Stimulated activated CD4-positive, alpha-beta T cell treated with anti-CD3 and anti-CD28 coated beads, Interleukin-15, amount 100 ng/mL, for 48 hours (primary cell): Measurements from ENCODE around the gene SCUBE3.

Experiments used
- DNase-seq, 2 donors: peaks; one replicate each; pipeline ENCODE4 v3.0.0-alpha.2; 2020; ENCODE audit warnings: low read depth in 2 of 2

The SCUBE3 gene

DNA sequence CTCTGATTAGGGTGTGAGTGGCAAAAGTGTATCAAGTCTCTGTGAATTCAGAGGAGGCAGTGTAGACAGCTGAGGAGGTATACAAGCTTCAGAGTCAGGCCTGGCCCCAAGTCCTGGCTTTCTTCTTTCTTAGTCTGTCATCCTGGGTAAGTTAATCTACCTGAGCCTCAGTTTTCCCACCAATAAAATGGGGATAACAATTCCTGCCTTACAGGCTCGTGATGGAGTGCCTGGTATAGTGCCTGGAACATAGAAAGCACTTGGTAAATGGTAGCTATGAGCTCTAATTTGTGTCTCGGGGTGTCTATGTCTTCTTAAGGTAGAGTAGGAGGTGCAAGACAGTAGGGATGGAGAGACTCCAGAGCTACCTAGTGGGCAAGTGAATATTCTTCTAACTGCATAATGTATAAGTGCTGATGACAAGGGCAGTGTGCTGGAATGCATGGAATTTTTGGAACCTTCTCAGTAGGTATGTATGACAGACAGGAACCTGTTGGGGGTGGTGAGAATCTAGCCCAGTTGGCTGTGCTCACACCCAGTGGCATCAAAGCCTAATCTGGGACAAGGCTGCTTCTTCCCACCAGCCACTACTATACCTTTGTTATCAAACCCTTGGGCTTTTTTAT is 4.0 kb upstream of the SCUBE3 start:
- no peak for DNase-seq

DNA sequence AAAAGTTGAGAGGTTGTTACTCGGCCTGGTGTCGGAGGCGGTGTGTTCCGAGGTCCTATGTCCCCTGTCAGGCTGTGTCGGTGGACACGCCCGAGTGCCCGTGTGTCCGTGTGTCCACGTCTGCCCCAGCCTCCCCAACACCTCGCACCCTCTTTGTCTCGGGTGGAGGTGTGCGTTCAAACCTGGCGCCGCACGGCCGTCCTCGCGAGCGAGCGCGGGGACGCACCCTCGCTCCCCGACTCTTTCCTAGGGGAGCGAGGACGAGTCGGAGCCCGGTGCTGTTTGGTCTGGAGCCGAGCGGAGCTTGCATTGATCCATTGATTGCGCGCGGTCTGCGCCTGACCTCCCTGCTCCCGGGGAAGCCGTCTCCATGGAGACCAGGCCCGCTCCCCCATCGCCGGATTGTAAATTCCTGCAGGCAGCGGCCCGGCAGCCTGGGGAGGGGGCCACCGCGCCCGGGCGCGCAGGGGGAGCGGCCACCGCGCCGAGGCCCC is 411 bp upstream of the SCUBE3 start:
- no peak for DNase-seq

DNA sequence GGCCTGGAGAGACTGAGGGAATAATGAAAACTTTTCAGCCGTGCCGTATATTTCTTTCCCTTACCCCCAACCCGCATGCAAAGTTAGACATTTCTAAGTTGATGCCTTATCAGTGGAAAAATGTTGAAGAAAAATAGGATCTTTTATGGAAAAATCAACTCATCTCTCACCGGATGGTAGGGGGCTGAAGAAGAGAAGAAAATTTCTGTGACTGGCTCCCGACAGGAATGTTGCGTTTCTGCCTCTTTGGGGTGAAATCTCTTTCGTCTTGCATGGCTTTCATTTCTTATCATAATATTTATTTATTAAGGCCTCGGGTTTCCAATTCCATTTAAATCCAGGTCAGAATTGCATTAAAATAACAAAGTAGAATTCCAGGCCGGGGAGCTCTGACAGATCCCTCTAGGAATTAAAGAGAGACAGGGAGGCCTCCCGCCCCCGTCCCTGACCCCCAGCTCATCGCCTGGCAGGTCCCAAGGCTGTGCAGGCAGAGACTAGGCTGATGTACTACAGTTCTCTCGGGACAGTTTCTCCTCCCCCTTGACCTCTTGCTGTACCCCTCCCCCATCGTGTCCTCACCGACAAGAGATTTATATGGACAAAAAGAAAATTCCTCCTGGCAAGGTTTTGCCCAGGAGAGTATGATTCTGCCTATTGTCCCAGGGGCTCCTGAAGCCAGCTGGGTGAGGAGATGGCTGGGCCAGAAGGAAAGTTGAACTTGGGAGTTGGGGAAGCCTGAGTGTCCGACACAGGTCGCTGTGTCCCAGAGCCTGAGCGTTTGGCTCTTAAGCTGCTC is 1.3 kb downstream of the SCUBE3 start:
- no peak for DNase-seq

DNA sequence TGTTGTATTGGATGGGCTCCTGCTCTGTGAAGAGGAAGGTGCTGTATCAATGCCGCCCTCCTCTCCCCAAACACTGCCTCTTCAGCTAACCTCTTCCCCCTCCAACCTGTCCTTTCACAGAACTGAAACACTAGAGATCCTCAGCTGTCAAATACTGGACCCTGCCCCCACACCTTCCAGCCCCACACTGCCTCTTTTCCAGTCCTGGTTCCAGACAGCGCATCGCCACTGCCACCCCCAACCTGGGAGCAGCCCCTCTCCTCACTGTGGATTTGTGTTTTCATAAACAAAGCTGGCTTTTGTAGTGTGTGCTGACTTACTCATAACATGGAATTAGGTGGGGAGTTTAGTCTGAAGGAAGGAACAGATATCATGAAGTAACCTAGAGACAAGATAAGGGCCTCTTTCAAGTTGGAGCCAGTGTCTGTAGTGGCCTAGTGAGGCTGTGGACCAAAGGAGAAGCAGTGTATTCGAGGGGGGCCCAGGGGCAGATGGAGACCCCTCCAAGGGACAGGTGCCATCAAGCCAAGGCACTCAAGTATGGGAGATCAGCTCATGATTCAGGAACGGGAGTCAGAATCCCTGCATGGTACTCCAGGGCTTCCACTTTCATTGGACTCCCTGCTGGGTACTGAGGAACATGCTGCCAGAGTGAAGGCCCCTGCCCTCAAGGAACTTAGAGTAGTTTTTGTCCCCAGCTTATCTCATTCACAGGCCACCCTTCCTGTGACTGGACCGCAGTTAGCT is 2.1 kb downstream of the SCUBE3 start:
- DNase-seq: no peak

DNA sequence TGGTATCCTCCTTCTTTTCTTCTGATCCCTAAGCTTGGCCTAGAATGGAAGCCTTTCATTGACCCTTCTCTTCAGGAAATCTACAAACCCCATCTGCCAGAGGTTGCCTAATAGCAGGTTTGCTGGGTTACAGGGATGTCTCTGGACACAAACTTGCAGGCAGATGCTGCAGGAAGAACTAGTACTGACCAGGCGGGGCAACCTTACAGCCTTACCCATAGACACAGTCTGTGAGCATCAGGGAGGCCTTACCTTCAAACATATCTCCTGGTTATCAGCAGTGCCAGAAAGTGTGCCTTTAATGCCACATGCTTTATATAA is 2.6 kb downstream of the SCUBE3 start:
- no peak for DNase-seq

DNA sequence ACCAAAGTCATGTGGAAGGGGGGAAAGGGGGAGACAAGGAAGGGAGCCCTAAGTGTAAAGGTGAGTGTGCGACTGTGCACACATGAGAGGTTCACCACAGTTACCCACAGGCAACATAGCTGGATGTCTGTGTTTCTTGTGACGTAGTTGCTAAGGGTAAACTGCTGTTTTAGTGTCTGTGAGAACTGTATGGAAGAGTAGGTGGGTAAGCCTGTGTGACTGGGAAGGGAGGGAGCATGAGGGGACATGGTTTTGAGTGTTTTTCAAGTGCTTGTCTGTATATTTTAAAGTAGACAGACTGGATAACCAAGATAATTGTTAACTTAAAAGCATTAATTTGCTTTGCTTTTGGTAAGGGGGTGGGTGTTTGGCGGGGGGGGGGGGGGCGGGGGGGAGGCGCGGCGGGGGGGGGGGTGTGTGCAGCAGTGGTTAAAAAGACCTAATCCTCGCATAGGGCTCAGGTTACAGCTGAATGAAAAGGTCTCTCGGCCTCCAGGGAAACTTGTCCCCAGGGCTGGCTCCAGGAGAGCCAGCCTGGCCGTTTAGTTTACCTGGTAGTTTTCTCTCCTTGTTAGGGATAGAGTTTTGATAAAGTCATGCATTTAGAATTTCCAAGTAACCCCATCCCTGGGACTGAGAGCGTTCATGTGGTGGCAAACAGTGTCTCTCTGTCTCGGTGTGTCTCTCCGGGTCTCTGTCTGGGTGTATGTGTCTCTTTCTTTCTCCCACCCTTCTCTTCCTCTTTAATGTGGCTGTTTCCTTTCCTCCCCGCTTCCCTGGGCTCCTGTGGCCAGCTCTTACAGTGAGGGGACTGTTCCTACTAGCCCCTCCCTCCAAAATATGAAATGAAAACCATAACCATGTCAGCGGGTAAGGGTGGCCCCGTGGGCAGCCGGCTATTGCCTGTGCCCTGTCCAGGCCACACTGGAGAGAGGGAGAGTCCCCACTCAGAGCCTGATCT is 3.4 kb downstream of the SCUBE3 start:
- no peak for DNase-seq

DNA sequence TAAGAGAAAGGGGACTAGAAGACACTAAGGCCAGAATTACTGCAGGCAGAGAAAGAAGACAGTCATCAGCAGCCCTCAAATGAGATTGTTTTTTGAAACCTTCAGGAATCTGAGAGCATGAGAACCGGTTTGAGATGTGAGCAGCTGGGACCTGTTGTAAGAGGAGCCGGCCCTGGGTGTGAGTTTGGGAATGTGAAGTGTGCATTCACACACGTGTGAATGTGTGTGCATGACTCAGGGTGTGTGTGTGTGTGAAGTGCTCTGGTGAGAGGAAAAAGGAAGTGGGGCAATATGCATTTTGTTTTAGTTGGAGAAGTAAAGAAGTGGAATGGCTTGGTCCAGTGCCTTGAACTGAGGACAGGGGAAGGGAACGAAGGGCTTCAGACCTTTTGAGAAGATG is 4.3 kb downstream of the SCUBE3 start:
- DNase-seq: no peak

DNA sequence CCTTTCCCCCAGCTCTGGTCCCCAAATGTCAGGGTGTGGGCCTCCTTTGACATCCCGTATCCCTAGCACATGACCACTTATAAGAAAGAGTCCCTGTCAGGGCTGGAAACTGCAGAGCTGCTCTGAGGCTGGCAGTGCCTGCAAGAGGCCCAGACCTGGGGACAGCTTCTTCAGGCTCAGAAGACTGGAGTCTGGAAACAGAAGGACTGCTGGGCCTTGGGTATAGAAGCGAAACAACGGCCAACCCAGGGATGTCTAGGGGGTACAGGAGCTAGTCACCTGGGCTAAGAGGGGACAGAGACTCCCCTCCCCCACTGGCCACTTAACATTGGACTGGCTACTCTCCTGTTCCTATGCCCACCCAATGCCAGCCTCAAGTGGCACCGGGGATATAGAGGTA is 4.7 kb downstream of the SCUBE3 start:
- no peak for DNase-seq

DNA sequence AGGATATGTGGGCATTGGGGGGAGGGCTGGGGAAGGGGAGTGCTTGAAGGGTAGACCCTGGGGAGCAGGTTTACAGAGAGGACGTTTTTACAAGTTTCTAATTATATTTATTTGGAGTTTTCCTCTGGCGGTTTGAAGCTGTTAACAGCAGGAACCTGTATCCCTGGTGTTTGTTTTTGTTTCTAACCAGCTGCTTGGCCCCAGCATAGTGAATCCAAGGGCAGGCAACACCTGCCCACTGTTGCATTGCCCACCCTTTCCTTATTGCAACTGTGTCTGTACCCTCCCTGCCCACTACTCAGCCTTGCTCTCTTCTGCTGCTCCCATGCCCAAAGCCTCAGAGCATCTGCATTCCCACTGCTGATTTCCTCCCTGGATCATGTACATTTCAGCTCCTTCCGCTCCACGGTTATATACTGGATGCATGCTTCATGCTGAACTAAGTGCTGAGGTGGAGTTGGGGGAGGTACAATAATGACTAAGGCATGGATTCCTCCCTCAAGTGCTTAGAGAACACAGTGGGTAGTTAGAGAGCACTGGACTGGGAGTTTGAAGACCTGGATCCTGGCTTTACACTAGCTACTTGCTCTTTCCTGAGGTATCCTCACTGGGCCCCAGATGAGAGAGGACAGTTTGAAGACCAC is 6.0 kb downstream of the SCUBE3 start:
- no peak for DNase-seq

DNA sequence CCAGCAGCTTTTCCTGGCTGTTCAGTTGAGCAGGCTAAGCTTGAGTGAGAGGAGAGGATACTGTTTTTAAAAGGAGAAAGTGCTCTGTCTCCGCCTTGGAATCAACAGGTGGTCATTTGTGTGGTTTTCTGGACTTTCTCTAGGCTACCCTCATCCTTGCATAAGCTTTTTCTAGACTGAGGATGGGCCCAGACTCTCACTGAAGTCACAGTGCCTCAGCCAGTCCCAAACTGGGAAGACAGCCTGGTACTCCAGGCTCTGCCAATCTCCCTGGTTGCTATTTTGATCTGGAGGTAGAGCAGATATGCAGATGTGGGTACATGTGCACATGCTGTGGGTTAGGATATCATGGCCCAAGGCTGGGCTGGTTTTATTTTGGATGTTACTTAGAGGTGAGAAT is 7.0 kb downstream of the SCUBE3 start:
- DNase-seq: no peak

DNA sequence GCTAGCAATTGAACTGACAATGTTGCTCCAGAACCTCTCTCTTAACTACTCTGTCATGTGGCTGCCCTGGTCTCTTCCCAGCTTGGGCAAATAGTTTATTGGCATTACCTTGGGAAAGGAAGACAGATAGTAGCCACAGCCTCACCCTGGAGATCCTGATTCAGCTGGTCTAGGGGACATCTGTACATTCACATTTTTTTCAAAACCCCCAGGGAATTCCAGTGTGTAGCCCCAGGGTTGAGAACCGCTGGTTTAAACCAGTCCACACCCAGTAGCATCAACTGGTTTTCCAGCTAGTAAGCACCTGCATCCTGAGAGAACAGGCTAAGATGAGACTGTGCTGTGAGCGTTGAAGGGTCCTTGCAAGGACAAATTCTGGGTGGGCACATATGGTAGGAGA is 9.6 kb downstream of the SCUBE3 start:
- no peak for DNase-seq

DNA sequence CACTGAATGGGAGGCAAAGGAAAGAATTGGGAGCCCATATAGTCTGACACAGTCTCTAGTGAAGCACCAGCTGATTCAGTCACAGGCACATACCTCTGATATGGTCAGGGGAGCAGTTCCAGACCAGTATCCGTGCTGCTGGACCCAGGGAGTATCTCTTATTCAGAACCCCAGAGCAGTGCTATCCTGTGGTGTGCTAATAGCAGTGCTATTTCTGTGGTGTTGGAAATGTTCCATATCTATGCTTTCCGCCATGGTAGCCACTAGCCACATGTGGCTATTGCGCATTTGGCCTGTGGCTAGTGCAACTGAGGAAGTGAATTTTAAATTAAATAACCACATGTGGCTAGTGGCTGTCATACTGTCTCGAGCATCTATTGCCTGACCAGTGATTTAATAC is 11.0 kb downstream of the SCUBE3 start:
- DNase-seq: no peak

DNA sequence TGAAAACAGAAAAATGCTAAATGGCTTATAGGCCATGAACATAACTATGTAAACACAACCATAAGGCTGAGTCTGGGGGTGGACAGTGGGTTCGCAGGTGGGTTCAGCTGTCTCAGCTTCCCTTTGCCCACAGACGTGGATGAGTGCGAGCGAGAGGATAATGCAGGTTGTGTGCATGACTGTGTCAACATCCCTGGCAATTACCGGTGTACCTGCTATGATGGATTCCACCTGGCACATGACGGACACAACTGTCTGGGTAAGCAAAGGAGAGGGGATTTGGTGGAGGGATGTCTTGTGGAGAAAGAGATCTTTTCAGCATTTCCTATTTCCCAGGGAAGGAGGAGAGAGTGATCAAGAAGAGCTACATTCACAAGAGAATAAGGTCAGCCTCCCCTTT is 14.7 kb downstream of the SCUBE3 start:
- DNase-seq: no peak

DNA sequence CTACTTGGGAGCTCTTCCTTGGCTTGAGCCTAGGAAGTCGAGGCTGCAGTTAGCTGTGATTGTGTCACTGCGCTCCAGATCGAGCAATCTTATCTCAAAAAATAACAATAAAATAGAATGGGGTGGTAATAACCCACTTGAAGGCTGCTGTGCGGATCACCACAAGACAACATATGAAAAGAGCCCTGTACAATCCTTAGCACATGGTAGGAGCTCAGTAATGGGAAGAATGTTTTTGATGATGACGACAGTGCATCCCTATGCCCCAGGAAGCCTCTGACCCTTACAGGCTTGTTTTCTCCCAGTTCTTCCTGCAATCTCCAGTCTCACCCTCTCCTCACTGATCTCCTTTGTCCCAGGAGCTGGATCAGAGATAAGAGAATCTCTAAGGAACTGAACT is 15.5 kb downstream of the SCUBE3 start:
- no peak for DNase-seq

DNA sequence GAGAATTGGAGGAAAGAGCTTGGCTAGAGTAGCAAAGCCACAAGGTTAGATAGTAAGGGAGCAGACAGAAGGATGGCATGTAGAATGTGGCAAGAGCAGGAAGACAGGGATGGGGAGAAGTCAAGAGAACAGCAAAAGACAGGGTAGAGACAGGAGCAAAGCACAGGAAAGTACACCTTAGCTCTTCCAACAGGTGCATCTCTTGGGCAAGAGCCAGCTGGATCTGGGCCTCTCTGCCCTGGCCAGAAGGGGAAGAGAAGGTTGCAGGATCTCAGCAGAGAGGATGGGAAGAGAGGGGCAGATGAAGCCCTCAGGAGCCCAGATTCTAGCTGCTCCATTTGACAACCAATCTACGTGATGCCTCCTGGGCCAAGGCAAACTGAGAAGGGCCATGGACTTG is 16.7 kb downstream of the SCUBE3 start:
- no peak for DNase-seq

DNA sequence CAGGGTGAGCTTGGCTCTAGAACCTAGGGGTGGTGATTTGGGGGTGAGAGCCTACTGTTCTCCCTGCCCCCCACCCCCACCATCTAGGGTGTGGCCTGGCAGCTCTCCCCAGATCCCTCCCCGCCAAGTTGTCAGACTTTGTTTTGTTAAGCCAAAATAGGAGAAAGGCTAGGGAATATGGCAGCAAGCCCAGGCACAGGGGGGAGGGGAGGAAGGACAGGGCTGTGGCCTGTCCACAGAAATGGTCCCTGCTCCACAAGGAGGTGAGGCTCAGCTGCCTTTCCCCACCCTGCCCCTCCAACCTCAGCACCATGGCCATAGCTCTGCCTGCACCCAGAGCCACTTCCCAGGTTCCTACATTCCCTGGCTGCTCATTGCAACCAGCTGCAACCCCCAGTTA is 17.2 kb downstream of the SCUBE3 start:
- DNase-seq: no peak

DNA sequence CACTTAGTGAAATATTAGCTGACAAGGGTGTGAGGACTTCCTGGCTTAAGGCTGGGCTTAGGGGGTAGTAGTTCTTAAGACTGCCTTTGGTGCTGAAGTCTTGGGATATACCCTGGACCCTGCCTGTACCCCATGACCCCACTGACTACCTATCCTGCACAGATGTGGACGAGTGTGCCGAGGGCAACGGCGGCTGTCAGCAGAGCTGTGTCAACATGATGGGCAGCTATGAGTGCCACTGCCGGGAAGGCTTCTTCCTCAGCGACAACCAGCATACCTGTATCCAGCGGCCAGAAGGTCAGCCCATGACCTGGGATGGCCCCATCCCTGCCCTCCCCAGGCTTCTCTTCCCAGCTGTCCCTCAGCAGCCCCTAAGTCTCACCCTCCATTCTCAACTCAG is 17.8 kb downstream of the SCUBE3 start:
- no peak for DNase-seq

DNA sequence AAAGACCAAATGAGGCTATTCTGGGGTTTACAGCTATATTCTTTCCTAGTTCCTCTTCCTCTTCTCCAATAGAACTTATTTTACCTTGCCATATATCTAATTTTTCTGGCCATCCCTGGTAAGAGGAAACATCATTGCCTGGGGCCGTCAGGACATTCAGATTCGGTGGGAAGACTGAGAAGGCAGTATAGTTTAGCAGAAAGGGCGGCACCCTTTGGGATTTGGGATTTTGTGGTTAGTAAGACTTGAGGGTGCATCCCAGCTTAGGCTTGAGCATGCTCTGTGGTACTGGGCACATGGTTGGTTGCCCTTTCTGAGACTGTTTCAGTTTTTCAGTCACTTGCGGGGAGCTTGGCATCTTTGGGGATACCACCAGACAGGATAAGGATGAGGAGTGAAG is 21.1 kb downstream of the SCUBE3 start:
- DNase-seq: no peak

DNA sequence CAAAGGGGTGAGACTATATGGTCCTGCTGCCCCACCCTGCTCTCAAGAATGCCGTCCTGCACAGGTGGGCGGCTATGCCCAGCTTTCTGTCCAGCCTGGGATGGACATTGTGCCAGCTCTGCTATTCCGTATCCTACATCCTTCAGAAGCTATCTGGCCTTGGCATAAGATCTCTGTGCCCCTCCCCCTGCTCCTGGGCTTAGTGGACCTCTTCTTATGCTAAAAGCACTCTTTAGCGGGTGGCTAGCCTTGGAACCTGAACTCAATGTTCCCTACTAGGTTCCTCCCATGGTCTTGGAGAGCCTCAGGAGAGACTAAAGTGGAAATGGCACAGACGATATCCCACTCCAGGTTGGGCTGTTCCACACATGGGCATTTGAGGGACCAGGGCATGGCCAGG is 22.5 kb downstream of the SCUBE3 start:
- DNase-seq: no peak

DNA sequence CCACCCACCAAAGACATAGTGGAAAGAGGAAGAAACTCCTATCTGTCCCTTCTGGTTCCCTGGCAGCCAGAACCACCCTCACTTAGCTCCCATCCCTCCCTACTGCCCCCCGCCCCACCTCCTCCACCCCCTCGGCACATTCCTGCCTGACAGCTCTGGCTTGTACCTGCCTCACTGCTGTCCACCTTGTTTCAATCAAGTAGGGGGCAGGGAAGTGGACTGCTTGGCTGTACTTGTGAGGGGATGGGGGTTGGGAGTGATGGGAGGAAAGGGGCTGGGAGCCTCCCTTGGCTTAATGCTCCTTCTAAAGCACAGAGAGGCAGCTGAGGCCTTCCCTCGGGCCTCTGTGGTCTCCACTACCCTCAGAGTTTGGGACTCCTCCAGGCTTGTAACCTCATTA is 23.7 kb downstream of the SCUBE3 start:
- DNase-seq: no peak

DNA sequence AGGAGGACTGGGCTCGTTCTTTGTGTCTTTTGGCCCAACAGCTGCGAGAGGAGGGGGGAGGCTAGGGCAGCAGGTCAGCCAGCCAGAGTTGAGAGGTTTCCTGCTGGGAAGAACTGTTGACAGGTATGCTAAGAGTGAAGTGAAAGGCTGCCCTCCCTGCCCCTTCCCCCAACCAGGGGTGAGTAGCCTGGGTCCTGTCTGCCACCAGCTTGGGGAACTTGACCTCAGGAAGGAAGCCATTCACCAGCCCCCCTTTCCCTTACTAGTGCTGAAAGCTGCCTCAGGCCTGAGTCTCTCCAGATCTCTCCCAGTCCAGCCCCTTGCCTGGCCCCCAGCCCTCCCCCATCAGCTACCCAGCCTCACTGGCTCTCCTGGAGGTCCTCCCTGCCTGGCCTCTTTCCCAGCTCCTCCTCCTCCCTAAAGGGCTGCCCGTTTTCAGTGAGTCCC is 25.1 kb downstream of the SCUBE3 start:
- no peak for DNase-seq
